IMR-90 (cell line): Measurements from ENCODE around the gene STXBP6. TPM values are rescaled to one million over a fixed set of nuclear protein-coding genes. Genes with fewer than 3 reads are reported as not detected.

Experiments
- ATAC-seq: fragments of 200-7000 bp; cut with Tn5 transposase; 2 replicates; pipeline ENCODE4 v1.9.1; 2020; ENCODE audit warnings: low read depth, mild to moderate bottlenecking, moderate library complexity
- BruUV-seq: library from RNA; stranded (reverse); fragments of 400-500 nt; replicated peaks from 2 replicates; lab custom pipeline; 2021; lab: Mats Ljungman, UMichigan
- CTCF ChIA-PET: fragments of 300-600 bp; formaldehyde crosslinking; extraction: SDS; loops from one replicate; lab custom pipeline; 2021; ENCODE audit warnings: antibody characterized with exemption; lab: Yijun Ruan, JAX
- POLR2A ChIA-PET: fragments of 300-600 bp; sonication (Branson Sonifier 250); formaldehyde crosslinking; loops from one replicate; lab custom pipeline; 2022; ENCODE audit warnings: antibody characterized with exemption; ENCODE audit not compliant: unreplicated experiment; lab: Charles Lee
- DNase-seq: peaks from one replicate; pipeline ENCODE4 v3.0.0; 2013
- H2AFZ ChIP-seq: replicated peaks from 2 replicates; pipeline ENCODE3; 2013; ENCODE audit warnings: low read length, mild to moderate bottlenecking; ENCODE audit not compliant: poor library complexity
- H2AK5ac ChIP-seq: 2 replicates; pipeline ENCODE4 v1.6.1; 2013; ENCODE audit warnings: low read depth, low read length, inconsistent platforms
- H2AK9ac ChIP-seq: replicated peaks from 2 replicates; pipeline ENCODE3; 2013; ENCODE audit warnings: mild to moderate bottlenecking, low read depth, low read length, moderate library complexity; ENCODE audit not compliant: poor library complexity
- H2BK120ac ChIP-seq: 2 replicates; pipeline ENCODE4 v1.6.1; 2013; ENCODE audit warnings: low read depth, low read length, inconsistent platforms
- H2BK15ac ChIP-seq: 3 replicates; pipeline ENCODE4 v1.6.1; 2013; ENCODE audit warnings: low read depth, low read length, inconsistent platforms
- H2BK20ac ChIP-seq: 2 replicates; pipeline ENCODE4 v1.6.1; 2013; ENCODE audit warnings: low read depth, mild to moderate bottlenecking, inconsistent platforms, low read length, moderate library complexity
- H2BK5ac ChIP-seq: 2 replicates; pipeline ENCODE4 v1.6.1; 2013; ENCODE audit warnings: mild to moderate bottlenecking, low read depth, low read length, inconsistent platforms; ENCODE audit not compliant: poor library complexity, severe bottlenecking
- H3K14ac ChIP-seq: replicated peaks from 2 replicates; pipeline ENCODE4 v1.6.1; 2013; ENCODE audit warnings: low read depth, low read length, inconsistent platforms
- H3K18ac ChIP-seq: 2 replicates; pipeline ENCODE4 v1.6.1; 2013; ENCODE audit warnings: low read depth, low read length, control low read depth
- H3K23ac ChIP-seq: 2 replicates; pipeline ENCODE4 v1.6.1; 2013; ENCODE audit warnings: low read depth, low read length, inconsistent platforms
- H3K27ac ChIP-seq: 2 replicates; pipeline ENCODE4 v1.5.1; 2013; ENCODE audit warnings: mild to moderate bottlenecking, control low read depth, low read length; ENCODE audit not compliant: insufficient read depth
- H3K27me3 ChIP-seq: 2 replicates; pipeline ENCODE4 v1.6.1; 2013; ENCODE audit warnings: low read length; ENCODE audit not compliant: control insufficient read depth, insufficient read depth
- H3K36me3 ChIP-seq: 2 replicates; pipeline ENCODE4 v1.6.1; 2013; ENCODE audit warnings: low read length, mixed read lengths; ENCODE audit not compliant: control insufficient read depth, insufficient read depth
- H3K4ac ChIP-seq: 2 replicates; pipeline ENCODE4 v1.6.1; 2013; ENCODE audit warnings: low read depth, low read length, inconsistent platforms
- H3K4me1 ChIP-seq: 2 replicates; pipeline ENCODE4 v1.6.1; 2013; ENCODE audit warnings: low read length, mixed read lengths; ENCODE audit not compliant: control insufficient read depth, insufficient read depth
- H3K4me2 ChIP-seq: 2 replicates; pipeline ENCODE4 v1.6.1; 2013; ENCODE audit warnings: low read depth, mild to moderate bottlenecking, control low read depth, low read length, moderate library complexity
- H3K4me3 ChIP-seq: 2 replicates; pipeline ENCODE4 v1.5.1; 2013; ENCODE audit warnings: low read depth, mild to moderate bottlenecking, control low read depth, low read length, moderate library complexity; ENCODE audit not compliant: insufficient read depth
- H3K56ac ChIP-seq: 2 replicates; pipeline ENCODE4 v1.6.1; 2013; ENCODE audit warnings: low read length, inconsistent platforms; ENCODE audit not compliant: insufficient read depth; ENCODE audit errors: extremely low read depth
- H3K79me1 ChIP-seq, 2 experiments: 2 replicates each; pipeline ENCODE4 v1.6.1; 2013; ENCODE audit warnings: low read length in 2 of 2, inconsistent platforms in 1 of 2, low read depth in 1 of 2
- H3K9ac ChIP-seq: 2 replicates; pipeline ENCODE4 v1.6.1; 2013; ENCODE audit warnings: low read depth, low read length, control low read depth
- H3K9me1 ChIP-seq: 2 replicates; pipeline ENCODE4 v1.6.1; 2013; ENCODE audit warnings: low read length, inconsistent platforms; ENCODE audit not compliant: insufficient read depth
- H3K9me3 ChIP-seq: 2 replicates; pipeline ENCODE4 v1.6.1; 2013; ENCODE audit warnings: low read length; ENCODE audit not compliant: control insufficient read depth, insufficient read depth
- H4K20me1 ChIP-seq: 2 replicates; pipeline ENCODE4 v1.6.1; 2013; ENCODE audit warnings: low read length, inconsistent platforms; ENCODE audit not compliant: insufficient read depth
- H4K5ac ChIP-seq: 2 replicates; pipeline ENCODE4 v1.6.1; 2013; ENCODE audit warnings: mild to moderate bottlenecking, low read depth, low read length, control low read depth
- H4K8ac ChIP-seq, 2 experiments: 2 replicates each; pipeline ENCODE4 v1.6.1; 2013; ENCODE audit warnings: low read depth in 2 of 2, low read length in 2 of 2, control low read depth in 1 of 2, inconsistent platforms in 1 of 2
- H4K91ac ChIP-seq: 2 replicates; pipeline ENCODE4 v1.6.1; 2013; ENCODE audit warnings: low read depth, low read length, inconsistent platforms; ENCODE audit not compliant: insufficient read depth
- BHLHE40 ChIP-seq: fragments of 150-350 bp; IDR thresholded peaks from 2 replicates; pipeline ENCODE4 v1.6.1; 2016; ENCODE audit warnings: mild to moderate bottlenecking, low read depth, low read length
- CEBPB ChIP-seq: IDR thresholded peaks from 2 replicates; pipeline ENCODE4 v1.6.1; 2012; ENCODE audit warnings: low read depth, low read length, improper control_type of control experiment
- CHD1 ChIP-seq: IDR thresholded peaks from 2 replicates; pipeline ENCODE4 v1.6.1; 2012; ENCODE audit warnings: low read depth, low read length, improper control_type of control experiment
- FOS ChIP-seq: fragments of 150-350 bp; IDR thresholded peaks from 2 replicates; pipeline ENCODE4 v1.6.1; 2016; ENCODE audit warnings: low read depth, low read length
- MAFK ChIP-seq: IDR thresholded peaks from 2 replicates; pipeline ENCODE4 v1.6.1; 2012; ENCODE audit warnings: low read depth, low read length, improper control_type of control experiment
- MAZ ChIP-seq: IDR thresholded peaks from 2 replicates; pipeline ENCODE4 v1.6.1; 2012; ENCODE audit warnings: low read depth, mild to moderate bottlenecking, low read length, improper control_type of control experiment, moderate library complexity, borderline replicate concordance
- MXI1 ChIP-seq: IDR thresholded peaks from 2 replicates; pipeline ENCODE4 v1.6.1; 2012; ENCODE audit warnings: low read depth, mild to moderate bottlenecking, low read length, moderate library complexity, borderline replicate concordance
- NFE2L2 ChIP-seq: fragments of 150-350 bp; IDR thresholded peaks from 2 replicates; pipeline ENCODE4 v1.6.1; 2016; ENCODE audit warnings: low read depth, mild to moderate bottlenecking, low read length
- POLR2A ChIP-seq: IDR thresholded peaks from 2 replicates; pipeline ENCODE4 v1.6.1; 2012; ENCODE audit warnings: mild to moderate bottlenecking, low read depth, low read length
- RAD21 ChIP-seq: IDR thresholded peaks from 2 replicates; pipeline ENCODE4 v1.6.1; 2012; ENCODE audit warnings: low read length, improper control_type of control experiment
- RCOR1 ChIP-seq: IDR thresholded peaks from 2 replicates; pipeline ENCODE4 v1.6.1; 2012; ENCODE audit warnings: mild to moderate bottlenecking, low read length, improper control_type of control experiment; ENCODE audit not compliant: insufficient replicate concordance
- RFX5 ChIP-seq: IDR thresholded peaks from 2 replicates; pipeline ENCODE4 v1.8.0; 2012; ENCODE audit warnings: low read depth, mild to moderate bottlenecking, low read length, moderate library complexity
- SMC3 ChIP-seq: fragments of 150-350 bp; IDR thresholded peaks from 2 replicates; pipeline ENCODE4 v1.6.1; 2016; ENCODE audit warnings: low read depth, mild to moderate bottlenecking, antibody characterized with exemption, low read length, moderate library complexity
- WGBS, 2 experiments: methylation state at CpG; one replicate each; pipeline versions ENCODE4 v1.1.5 to v1.1.7; 2013; ENCODE audit warnings: missing lambda C conversion rate in 2 of 2; ENCODE audit not compliant: insufficient read length in 1 of 2; ENCODE audit errors: extremely low coverage in 2 of 2; 5-methylcytosine and 5-hydroxymethylcytosine counted together
- dilution Hi-C: fragments of 300-500 bp; cut with HindIII; formaldehyde crosslinking; loops from one replicate; pipeline ENCODE4 v1.14.3; 2018; ENCODE audit warnings: low sequenced_read_pairs; ENCODE audit not compliant: unreplicated experiment
- in situ Hi-C: fragments of 300-500 bp; cut with MboI; formaldehyde crosslinking; loops from 3 replicates; pipeline ENCODE4 v1.14.3; 2019; ENCODE audit warnings: low sequenced_read_pairs, inconsistent platforms, mixed read lengths
- intact Hi-C: fragments of 100-400 bp; cut with micrococcal nuclease; formaldehyde crosslinking; loops from 2 replicates; pipeline ENCODE4 v1.10.0; 2022
- polyA plus RNA-seq, 3 experiments: library from polyadenylated mRNA; depleted of rRNA; stranded (reverse); fragments of >200 nt; gene quantifications; 2 replicates each; pipeline ENCODE4 v1.2.3, GENCODE V29; 2012; ENCODE audit warnings: low replicate concordance in 1 of 3
- total RNA-seq: library from RNA; depleted of rRNA; stranded (reverse); fragments of >200 nt; gene quantifications from 2 replicates; pipeline ENCODE4 v1.2.3, GENCODE V29; 2012
- TF ChIP-seq, protein P1 (sequence below): conservative IDR thresholded peaks from 2 replicates; pipeline ENCODE4 v1.5.1; 2012; ENCODE audit warnings: mild to moderate bottlenecking, low read depth, low read length, improper control_type of control experiment
- TF ChIP-seq, protein P2 (sequence below): fragments of 150-350 bp; IDR thresholded peaks from 2 replicates; pipeline ENCODE4 v1.6.1; 2017; ENCODE audit warnings: mild to moderate bottlenecking, antibody characterized with exemption, low read length, low read depth
- TF ChIP-seq, protein P3 (sequence below): fragments of 150-350 bp; IDR thresholded peaks from 2 replicates; pipeline ENCODE4 v1.6.1; 2016; ENCODE audit warnings: low read depth, mild to moderate bottlenecking, low read length, moderate library complexity, borderline replicate concordance

The STXBP6 gene
- total and polyA plus RNA-seq, 2 of the 4 experiments (the other 2 are of a cell fraction): 14.2 to 14.3 TPM

DNA sequence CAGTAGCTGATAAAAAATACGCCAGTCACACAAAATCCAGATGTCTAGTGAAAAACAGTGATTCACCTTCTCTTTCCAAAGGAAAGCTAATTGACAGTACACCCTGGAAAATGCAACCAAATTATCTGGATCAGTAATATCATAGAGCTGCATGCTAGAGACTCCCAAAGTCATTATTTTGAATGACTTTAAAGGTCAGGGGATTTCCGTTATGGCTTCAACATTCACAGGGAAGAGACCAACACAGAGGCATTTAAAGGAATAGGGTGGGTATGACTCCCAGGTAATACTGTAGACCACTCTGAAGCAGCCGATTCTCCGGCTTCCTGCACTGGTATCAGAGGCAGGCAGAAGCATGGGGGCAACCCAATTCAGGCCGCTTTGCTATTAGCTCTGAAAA, 190.4 kb downstream of the STXBP6 start:
- Histone ChIP-seq H3K79me1 (no peaks in the 10 kb centered on the region), H2BK15ac (no peak overlapping the region), H4K5ac (no peak overlapping the region), H3K27me3 (no peaks in the 10 kb centered on the region), H2BK5ac (no peak overlapping the region), H3K4me2 (no peak overlapping the region), H4K8ac (no peak overlapping the region), H3K14ac (no peak overlapping the region), H2BK20ac (no peak overlapping the region), H3K36me3 (no peaks in the 10 kb centered on the region), H3K4me1 (0 out of 2 replicates have a peak, but pooled peaks cover 1% of the 10 kb centered on the region), H2AK9ac (no peak overlapping the region), H4K91ac (no peak overlapping the region), H2AK5ac (no peak overlapping the region), H3K56ac (no peak overlapping the region), H4K20me1 (no peaks in the 10 kb centered on the region), H3K9ac (no peak overlapping the region), H3K18ac (no peak overlapping the region), H3K9me1 (no peaks in the 10 kb centered on the region), H3K27ac (no peak overlapping the region), H3K9me3 (no peaks in the 10 kb centered on the region), H2AFZ (no peak overlapping the region), H2BK120ac (no peak overlapping the region), H3K23ac (no peak overlapping the region), H3K4me3 (no peak overlapping the region), H3K4ac (no peak overlapping the region)
- ATAC-seq (no peak), DNase-seq (no peak)
- no TSS peak for BruUV-seq
- dilution Hi-C loops (no loop called here), intact Hi-C loops (no loop called here), in situ Hi-C loops (no loop called here)
- ChIA-PET CTCF (interaction anchor here (0.9 kb wide), 1 partner anchor 12 kb away, joined by 3 read pairs; no protein-coding TSS in a partner anchor), POLR2A (no interaction called here)
- WGBS, 2 experiments: 100% methylated on average over 1 of the region's 5 CpGs; no CpG with 5 or more reads in 1 of the 2 experiments
- TF ChIP-seq MAFK (no peak), NFE2L2 (no peak), POLR2A (no peak), MXI1 (no peak), RFX5 (no peak), FOS (no peak), CHD1 (no peak), RCOR1 (no peak), BHLHE40 (no peak), RAD21 (no peak), MAZ (no peak), SMC3 (no peak), CEBPB (no peak)
- TF ChIP-seq, protein P1, sequence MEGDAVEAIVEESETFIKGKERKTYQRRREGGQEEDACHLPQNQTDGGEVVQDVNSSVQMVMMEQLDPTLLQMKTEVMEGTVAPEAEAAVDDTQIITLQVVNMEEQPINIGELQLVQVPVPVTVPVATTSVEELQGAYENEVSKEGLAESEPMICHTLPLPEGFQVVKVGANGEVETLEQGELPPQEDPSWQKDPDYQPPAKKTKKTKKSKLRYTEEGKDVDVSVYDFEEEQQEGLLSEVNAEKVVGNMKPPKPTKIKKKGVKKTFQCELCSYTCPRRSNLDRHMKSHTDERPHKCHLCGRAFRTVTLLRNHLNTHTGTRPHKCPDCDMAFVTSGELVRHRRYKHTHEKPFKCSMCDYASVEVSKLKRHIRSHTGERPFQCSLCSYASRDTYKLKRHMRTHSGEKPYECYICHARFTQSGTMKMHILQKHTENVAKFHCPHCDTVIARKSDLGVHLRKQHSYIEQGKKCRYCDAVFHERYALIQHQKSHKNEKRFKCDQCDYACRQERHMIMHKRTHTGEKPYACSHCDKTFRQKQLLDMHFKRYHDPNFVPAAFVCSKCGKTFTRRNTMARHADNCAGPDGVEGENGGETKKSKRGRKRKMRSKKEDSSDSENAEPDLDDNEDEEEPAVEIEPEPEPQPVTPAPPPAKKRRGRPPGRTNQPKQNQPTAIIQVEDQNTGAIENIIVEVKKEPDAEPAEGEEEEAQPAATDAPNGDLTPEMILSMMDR: no peak
- TF ChIP-seq, protein P2, sequence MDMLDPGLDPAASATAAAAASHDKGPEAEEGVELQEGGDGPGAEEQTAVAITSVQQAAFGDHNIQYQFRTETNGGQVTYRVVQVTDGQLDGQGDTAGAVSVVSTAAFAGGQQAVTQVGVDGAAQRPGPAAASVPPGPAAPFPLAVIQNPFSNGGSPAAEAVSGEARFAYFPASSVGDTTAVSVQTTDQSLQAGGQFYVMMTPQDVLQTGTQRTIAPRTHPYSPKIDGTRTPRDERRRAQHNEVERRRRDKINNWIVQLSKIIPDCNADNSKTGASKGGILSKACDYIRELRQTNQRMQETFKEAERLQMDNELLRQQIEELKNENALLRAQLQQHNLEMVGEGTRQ: no peak
- TF ChIP-seq, protein P3, sequence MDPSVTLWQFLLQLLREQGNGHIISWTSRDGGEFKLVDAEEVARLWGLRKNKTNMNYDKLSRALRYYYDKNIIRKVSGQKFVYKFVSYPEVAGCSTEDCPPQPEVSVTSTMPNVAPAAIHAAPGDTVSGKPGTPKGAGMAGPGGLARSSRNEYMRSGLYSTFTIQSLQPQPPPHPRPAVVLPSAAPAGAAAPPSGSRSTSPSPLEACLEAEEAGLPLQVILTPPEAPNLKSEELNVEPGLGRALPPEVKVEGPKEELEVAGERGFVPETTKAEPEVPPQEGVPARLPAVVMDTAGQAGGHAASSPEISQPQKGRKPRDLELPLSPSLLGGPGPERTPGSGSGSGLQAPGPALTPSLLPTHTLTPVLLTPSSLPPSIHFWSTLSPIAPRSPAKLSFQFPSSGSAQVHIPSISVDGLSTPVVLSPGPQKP: no peak
